Suprapubic skin (tissue), 3 donors: ENCODE data around the gene GPC1.

Experiments
- CTCF ChIP-seq, 2 donors: fragments of 200-600 bp in 1 of 2; fragments of 450-650 bp in 1 of 2; sonication (generic) in 1 of 2; IDR thresholded peaks; one replicate each; pipeline ENCODE4 v1.5.1; 2016 to 2019; ENCODE audit warnings: antibody characterized with exemption in 2 of 2, mild to moderate bottlenecking in 1 of 2, moderate library complexity in 1 of 2
- EP300 ChIP-seq: sonication (generic); formaldehyde crosslinking; IDR thresholded peaks from one replicate; pipeline ENCODE4 v1.6.1; 2017; ENCODE audit warnings: antibody characterized with exemption
- POLR2A ChIP-seq, 2 donors: fragments of 450-650 bp; IDR thresholded peaks; one replicate each; pipeline ENCODE4 v1.6.1; 2017; ENCODE audit warnings: antibody characterized with exemption in 2 of 2, mild to moderate bottlenecking in 2 of 2, moderate library complexity in 2 of 2

DNA sequence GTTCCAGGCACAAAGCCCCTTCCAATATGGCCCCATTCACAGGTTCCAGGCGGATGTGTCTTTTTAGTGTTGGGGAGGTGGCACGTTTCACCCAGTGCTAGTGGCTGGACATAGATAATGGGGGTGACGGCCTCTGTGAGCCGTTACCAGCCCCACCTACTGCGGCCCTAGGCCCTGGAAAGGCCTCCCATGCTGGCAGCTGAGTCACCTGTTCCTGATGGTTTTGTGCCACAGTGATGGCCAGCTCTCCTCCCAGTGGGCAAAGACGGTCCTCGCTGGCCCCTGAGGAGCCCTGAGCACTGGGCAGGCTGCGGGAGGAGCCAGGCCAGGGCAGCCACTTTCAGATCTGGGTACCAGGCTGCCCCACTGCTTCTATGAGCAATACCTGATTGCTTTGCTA lies 40.0 kb upstream of the GPC1 start:
- no peak for TF ChIP-seq CTCF (IDR thresholded peaks at IDR 0.05)
- no peak for TF ChIP-seq POLR2A (IDR thresholded peaks at IDR 0.05)
- TF ChIP-seq EP300 = no peak
